Suprapubic skin (tissue), 3 donors: ENCODE data around the gene KDM5B.

Experiments
- POLR2A ChIP-seq, 2 donors: fragments of 450-650 bp; IDR thresholded peaks; one replicate each; pipeline ENCODE4 v1.6.1; 2017; ENCODE audit warnings: antibody characterized with exemption in 2 of 2, mild to moderate bottlenecking in 2 of 2, moderate library complexity in 2 of 2
- TF ChIP-seq, protein P1 (sequence below), 2 donors: fragments of 200-600 bp in 1 of 2; fragments of 450-650 bp in 1 of 2; sonication (generic) in 1 of 2; IDR thresholded peaks; one replicate each; pipeline ENCODE4 v1.5.1; 2016 to 2019; ENCODE audit warnings: antibody characterized with exemption in 2 of 2, mild to moderate bottlenecking in 1 of 2, moderate library complexity in 1 of 2

DNA sequence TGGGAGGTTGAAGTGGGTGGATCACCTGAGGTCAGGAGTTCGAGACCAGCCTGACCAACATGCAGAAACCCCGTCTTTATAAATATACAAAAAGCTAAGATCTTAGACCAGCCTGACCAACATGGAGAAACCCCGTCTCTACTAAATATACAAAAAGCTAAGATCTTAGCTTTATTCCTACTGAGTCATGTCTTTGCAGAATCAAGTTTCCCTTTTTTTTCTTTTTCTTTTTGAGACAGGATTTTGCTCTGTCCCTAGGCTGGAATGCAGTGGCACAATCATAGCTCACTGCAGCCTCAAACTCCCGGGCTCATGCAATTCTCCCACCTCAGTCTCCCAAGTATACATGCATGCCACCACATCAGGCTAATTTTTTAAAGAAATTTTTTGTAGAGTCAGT lies 21.4 kb downstream of the KDM5B start:
- no peak for TF ChIP-seq POLR2A (IDR thresholded peaks at IDR 0.05)
- TF ChIP-seq, protein P1, sequence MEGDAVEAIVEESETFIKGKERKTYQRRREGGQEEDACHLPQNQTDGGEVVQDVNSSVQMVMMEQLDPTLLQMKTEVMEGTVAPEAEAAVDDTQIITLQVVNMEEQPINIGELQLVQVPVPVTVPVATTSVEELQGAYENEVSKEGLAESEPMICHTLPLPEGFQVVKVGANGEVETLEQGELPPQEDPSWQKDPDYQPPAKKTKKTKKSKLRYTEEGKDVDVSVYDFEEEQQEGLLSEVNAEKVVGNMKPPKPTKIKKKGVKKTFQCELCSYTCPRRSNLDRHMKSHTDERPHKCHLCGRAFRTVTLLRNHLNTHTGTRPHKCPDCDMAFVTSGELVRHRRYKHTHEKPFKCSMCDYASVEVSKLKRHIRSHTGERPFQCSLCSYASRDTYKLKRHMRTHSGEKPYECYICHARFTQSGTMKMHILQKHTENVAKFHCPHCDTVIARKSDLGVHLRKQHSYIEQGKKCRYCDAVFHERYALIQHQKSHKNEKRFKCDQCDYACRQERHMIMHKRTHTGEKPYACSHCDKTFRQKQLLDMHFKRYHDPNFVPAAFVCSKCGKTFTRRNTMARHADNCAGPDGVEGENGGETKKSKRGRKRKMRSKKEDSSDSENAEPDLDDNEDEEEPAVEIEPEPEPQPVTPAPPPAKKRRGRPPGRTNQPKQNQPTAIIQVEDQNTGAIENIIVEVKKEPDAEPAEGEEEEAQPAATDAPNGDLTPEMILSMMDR (IDR thresholded peaks at IDR 0.05), result no peak
